GM18520 (cell line): Measurements from ENCODE around the gene LSM6.

Experiments
- ATAC-seq: cut with Tn5 transposase; IDR thresholded peaks from one replicate; pipeline ENCODE4 v1.9.1; 2021; ENCODE audit not compliant: unreplicated experiment

The LSM6 gene

DNA sequence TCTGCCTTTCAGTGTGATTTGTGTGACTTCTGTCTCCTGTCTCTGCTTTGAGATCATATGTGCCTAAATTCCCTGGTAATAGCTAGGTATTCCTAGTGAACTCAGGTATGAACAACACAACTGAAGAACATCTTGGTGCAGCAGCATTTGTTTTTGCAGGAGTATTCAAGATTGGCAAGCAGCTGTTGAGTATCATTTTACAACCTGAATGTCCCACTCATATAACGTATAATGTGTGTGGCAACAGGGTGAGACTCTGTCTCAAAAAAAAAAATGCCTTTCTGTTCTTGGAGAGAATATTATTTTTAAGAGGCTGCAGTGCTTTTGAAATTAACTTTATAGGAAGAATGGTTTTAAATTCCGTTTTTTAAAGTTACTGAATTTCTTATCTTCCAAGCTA lies 7.7 kb downstream of the LSM6 start:
- no peak for ATAC-seq

DNA sequence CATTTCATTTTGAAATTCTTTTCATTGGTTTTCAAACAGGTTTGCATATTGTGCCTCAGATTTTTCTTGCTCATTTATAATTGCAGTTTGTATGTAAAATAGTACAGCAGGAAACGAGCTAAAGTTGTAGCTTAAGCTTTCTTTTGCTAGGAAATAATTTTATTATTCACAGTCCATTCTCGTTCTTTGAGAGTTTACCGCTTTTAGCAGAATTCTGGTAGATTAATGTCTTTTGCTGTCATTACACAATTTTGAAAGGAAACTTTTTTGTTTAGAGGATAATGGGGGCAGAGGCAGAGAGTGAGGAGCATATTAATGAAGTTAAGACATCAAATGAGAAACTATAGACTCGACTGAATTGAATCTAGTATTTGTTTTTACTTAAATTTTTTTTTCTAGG lies 10.5 kb downstream of the LSM6 start:
- ATAC-seq = no peak

- no peak for ATAC-seq
Measured at GRCh38 chr4:146186596-146186995, 11.1 kb downstream of the LSM6 start.

- no peak for ATAC-seq
Measured at GRCh38 chr4:146190456-146190855, 14.9 kb downstream of the LSM6 start.

DNA sequence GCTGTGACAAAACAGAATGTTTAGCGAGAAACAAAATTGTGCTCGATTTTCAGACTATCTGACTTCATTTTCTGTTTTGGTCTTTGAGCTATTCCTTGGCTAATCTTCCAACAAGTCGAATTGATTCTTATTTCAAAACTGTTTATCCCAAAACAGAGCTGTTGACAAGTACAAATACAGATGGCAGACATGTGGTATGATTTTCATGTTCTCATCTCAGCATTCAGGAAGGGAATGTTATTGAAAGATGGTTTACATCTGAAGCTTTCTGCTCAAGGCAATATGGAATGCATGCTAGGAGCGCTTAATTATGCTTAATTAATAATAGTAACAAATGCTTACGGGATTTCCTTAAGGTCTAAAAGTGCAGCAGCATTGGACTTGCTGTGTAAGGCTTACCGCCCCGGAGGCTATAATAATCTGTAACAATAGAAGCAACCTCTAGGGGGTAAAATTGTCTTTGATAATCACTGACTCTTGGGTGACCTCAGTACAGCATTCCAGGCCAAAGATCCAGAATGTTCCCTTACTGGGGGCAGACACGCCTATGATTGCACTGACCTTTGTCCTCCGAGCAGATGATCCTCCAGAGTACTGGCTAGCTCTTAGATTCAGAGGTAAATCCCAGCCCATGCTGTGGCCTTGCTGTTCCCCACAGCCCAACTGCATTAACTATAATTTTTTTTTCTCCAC lies 16.4 kb downstream of the LSM6 start:
- ATAC-seq = no peak

GRCh38 chr4:146193628-146194027 lies 18.1 kb downstream of the LSM6 start:
- no peak for ATAC-seq

DNA sequence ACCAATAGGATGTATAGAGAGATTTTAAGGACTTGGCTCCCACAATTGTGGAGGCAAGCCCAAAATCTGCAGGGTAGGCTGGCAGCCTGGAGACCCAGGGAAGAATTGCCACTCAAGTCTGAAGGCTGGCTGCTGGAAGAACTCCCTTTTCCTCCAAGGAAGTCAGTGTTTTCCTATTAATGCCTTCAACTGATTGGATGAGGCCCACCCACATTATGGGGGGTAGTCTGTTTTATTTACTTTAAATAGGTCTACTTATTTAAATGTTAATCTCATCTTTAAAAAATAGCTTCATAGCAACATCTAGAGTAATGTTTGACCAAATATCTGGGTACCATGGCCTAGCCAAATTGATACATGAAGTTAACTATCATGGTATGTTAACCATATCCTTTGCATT lies 18.7 kb downstream of the LSM6 start:
- no peak for ATAC-seq

DNA sequence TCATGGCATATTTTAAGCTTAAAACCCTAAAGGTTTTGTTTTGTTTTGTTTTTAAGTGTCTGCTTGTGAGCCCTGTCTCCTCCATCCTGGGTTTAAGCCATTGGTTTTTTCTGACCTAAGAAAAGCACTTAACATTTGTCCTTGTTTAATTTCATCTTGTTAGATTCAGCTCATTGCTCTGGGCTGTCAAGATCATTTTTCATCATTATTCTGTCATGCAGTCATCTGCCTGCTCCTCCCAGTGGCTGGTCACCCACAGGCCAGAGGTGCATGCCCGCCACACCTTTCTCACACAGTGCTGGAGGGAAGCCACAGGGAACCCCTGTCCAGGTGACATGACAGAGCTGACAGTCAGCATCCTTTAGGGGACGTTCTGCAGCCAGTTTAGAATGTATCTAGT lies 27.1 kb downstream of the LSM6 start:
- no peak for ATAC-seq

- no peak for ATAC-seq
Measured at GRCh38 chr4:146207410-146207809, 31.9 kb downstream of the LSM6 start.

- ATAC-seq = no peak
Measured at GRCh38 chr4:146210890-146211289, 35.4 kb downstream of the LSM6 start.

DNA sequence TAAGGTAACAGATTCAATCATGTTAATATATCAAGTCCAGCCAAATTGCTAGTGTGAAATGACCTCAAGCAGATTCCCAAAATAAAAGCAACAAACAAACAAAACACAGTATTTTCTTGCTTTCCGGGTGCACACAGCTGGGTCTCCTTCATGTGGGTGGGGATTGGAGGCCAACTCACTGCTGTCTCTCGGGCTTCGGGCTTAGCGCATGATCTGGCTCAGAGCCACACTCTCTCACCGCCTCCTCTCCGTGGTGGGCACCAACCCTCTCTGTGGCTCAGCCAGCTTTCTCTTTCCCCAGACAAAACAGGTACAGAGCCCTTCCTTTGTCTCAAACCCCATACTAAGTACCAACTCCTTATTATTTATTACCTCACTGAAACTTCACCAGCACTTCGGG lies 35.9 kb downstream of the LSM6 start:
- ATAC-seq = no peak

GRCh38 chr4:146212781-146213180 lies 37.3 kb downstream of the LSM6 start:
- ATAC-seq = no peak

GRCh38 chr4:146214238-146214637 lies 38.7 kb downstream of the LSM6 start, which contains the start of gene REELD1:
TSS of gene REELD1 (plus strand) at chr4:146214538. CDS start at chr4:146216953, 2,415 bp downstream.
- ATAC-seq = no peak

DNA sequence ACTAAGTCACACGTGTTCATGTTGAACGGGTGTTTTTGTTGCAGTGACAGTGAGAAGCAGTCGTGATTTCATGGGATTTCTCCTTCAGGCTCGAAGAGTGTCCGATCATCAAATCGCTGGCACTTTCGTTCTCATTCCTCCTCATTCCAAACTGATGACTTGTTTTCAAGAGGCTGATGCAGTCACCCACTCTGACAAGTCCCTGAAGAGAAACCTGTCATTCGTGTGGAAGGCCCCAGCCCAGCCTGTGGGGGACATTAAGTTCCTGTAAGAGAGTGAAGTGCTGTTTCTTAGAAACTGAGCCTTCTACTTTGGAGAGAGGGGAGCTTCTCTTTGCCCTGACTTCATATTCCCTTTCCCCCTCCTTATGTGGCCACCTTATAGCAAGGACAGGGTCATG lies 46.8 kb downstream of the LSM6 start:
- no peak for ATAC-seq

DNA sequence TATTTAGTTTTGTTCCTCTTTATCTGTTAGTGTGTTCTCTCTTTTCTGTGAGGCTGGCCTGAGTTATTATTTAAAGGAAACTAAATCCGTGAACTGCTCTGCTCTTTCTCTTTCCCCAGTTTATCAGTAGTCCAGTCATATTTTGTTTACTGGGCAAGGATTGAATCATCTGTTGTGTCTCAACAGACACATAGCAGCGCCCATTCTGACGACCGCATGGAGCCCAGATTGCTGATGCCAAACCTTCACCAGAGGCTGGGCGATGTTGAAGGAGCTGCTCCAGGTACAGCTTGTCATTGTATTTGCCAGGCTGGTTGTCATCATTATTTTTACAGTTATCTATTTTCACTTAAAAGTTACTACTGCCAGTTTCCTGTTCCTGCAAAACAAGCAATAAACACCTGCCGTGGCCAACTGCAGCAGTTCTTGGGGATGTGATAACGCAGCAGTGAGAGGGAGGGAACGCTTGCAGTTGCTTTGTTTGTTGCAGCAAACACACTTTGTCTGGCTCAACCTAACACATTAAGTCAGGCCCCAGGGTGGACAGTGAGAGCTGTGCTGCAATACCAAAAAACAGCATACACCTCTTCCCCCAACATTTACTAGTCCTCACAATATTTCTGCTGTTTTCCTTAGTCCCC lies 48.9 kb downstream of the LSM6 start:
- ATAC-seq = no peak

GRCh38 chr4:146229406-146229805 lies 53.9 kb downstream of the LSM6 start:
- no peak for ATAC-seq

- ATAC-seq = no peak
Measured at GRCh38 chr4:146232131-146232722, 56.7 kb downstream of the LSM6 start.

DNA sequence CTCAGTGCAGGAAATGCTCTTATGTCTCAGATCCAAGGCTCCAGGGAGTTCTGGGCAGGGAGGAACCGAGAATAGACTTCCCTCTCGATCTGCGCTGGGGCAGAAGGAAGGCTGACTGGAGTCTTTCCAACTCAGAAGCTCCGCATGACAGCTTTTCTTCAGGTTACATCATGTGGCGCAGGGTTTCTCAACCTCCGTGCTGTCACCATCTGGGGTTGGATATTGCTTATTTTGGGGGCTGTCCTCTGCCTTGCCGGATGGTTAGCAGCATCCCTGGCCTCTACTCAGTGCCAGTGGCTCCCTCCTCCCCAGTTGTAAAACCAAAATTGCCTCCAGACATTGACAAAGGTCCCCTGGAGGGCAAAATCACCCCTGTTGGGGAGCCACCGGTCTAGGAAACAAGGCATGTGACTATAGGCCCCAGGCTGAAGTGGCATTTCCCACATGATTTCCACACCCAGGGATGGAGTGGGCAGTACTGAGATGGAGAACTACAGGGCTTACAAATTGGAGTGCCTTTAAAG lies 60.2 kb downstream of the LSM6 start:
- no peak for ATAC-seq

- ATAC-seq = no peak
Measured at GRCh38 chr4:146236216-146236615, 60.7 kb downstream of the LSM6 start.

GRCh38 chr4:146237092-146237491 lies 61.6 kb downstream of the LSM6 start:
- ATAC-seq = no peak

DNA sequence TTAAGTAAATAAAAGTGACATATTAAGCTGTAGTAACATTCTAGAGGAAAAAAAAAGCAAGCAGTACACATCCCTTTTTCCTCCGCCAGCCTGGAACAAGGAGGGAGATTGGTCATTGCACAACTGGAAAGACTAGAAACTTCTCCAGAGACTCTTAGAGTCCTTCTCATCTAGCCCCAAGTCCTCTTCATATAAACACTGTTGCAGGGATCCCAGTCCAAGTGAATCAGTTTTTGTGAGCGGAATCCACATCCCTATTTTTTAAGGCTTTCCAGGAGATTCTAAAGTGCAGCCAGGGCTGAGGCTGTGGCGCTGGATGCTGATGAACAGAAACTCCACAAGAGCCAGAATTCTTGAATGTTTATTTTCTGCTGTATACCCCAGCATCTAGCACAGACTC lies 62.6 kb downstream of the LSM6 start:
- no peak for ATAC-seq
